K562 (cell line): ENCODE results near the gene FAM89B. TPM values are rescaled to one million over a fixed set of nuclear protein-coding genes. Genes with fewer than 3 reads are reported as not detected.

Experiments used
- ATAC-seq: fragments of 200-7000 bp; cut with Tn5 transposase; 3 replicates; pipeline ENCODE4 v1.9.1; 2020; ENCODE audit warnings: moderate library complexity
- BruUV-seq: library from RNA; stranded (reverse); fragments of 400-500 nt; replicated peaks from 2 replicates; lab custom pipeline; 2021; lab: Mats Ljungman, UMichigan
- CTCF ChIA-PET: fragments of 300-600 bp; formaldehyde crosslinking; extraction: SDS; loops from one replicate; lab custom pipeline; 2021; ENCODE audit warnings: low intra/inter-chr PET ratio; lab: Yijun Ruan, JAX
- POLR2A ChIA-PET: fragments of 300-600, 350-650 bp; sonication (Branson Sonifier 250); formaldehyde crosslinking; extraction: SDS; loops from one replicate; lab custom pipeline; 2021; ENCODE audit warnings: antibody characterized with exemption, inconsistent platforms; lab: Yijun Ruan, JAX
- DNase-seq, 4 experiments: peaks; one replicate each; pipeline versions ENCODE4 v3.0.0 to v3.0.0-alpha.2; 2011 to 2018; ENCODE audit warnings: low spot score in 3 of 4, mixed read lengths in 3 of 4; ENCODE audit errors: extremely low read depth in 1 of 4
- FAIRE-seq: peaks from 2 replicates; lab custom pipeline; 2011; peaks lifted over from hg19 to GRCh38; lab: Jason Lieb, UNC
- H2AFZ ChIP-seq: 2 replicates; pipeline ENCODE4 v1.6.0; 2011; ENCODE audit warnings: low read depth, low read length, control low read depth, inconsistent platforms
- H3K27ac ChIP-seq: fragments of 200-600 bp; 3 replicates; pipeline ENCODE4 v1.8.0; 2011; ENCODE audit warnings: low read depth, mild to moderate bottlenecking, control low read depth, inconsistent platforms, low read length, moderate library complexity, mixed read lengths; ENCODE audit errors: extremely low read depth
- H3K27me3 ChIP-seq, 2 experiments: fragments of 300-600 bp in 1 of 2; 2 replicates in 1 of 2; 3 replicates in 1 of 2; pipeline versions ENCODE4 v1.6.0 to v1.8.0; 2011; ENCODE audit warnings: inconsistent platforms in 2 of 2, low read length in 2 of 2, mild to moderate bottlenecking in 1 of 2, mixed read lengths in 1 of 2, moderate library complexity in 1 of 2; ENCODE audit not compliant: control insufficient read depth in 2 of 2, insufficient read depth in 2 of 2
- H3K36me3 ChIP-seq: fragments of 300-600 bp; 3 replicates; pipeline ENCODE4 v1.8.0; 2011; ENCODE audit warnings: mild to moderate bottlenecking, low read length, inconsistent platforms; ENCODE audit not compliant: control insufficient read depth, insufficient read depth
- H3K4me1 ChIP-seq, 2 experiments: fragments of 200-600 bp in 1 of 2; replicated peaks in 1 of 2; 2 replicates in 1 of 2; 3 replicates in 1 of 2; pipeline versions ENCODE4 v1.5.1 to v1.8.0; 2011; ENCODE audit warnings: inconsistent platforms in 2 of 2, low read length in 2 of 2, mild to moderate bottlenecking in 1 of 2, mixed read lengths in 1 of 2, moderate library complexity in 1 of 2; ENCODE audit not compliant: control insufficient read depth in 2 of 2, insufficient read depth in 2 of 2
- H3K4me2 ChIP-seq: 2 replicates; pipeline ENCODE4 v1.6.1; 2011; ENCODE audit warnings: low read length, control low read depth, inconsistent platforms, mixed read lengths; ENCODE audit not compliant: insufficient read depth
- H3K4me3 ChIP-seq: fragments of 200-600 bp; sonication (generic), shearing (Covaris generic); 2 replicates; pipeline ENCODE4 v1.5.1; 2016; ENCODE audit warnings: control low read depth, inconsistent platforms
- H3K79me2 ChIP-seq: fragments of 200-600 bp; 3 replicates; pipeline ENCODE4 v1.8.0; 2011; ENCODE audit warnings: low read length, inconsistent platforms; ENCODE audit not compliant: control insufficient read depth, insufficient read depth
- H3K9ac ChIP-seq, 2 experiments: 2 replicates each; pipeline versions ENCODE4 v1.6.0 to v1.6.1; 2011; ENCODE audit warnings: low read depth in 2 of 2, low read length in 2 of 2, control low read depth in 1 of 2, inconsistent platforms in 1 of 2, mild to moderate bottlenecking in 1 of 2, mixed read lengths in 1 of 2; ENCODE audit not compliant: insufficient read depth in 1 of 2
- H3K9me1 ChIP-seq: one replicate; pipeline ENCODE4 v1.6.0; 2011; ENCODE audit warnings: inconsistent platforms, mild to moderate bottlenecking, low read length, moderate library complexity; ENCODE audit not compliant: control insufficient read depth, insufficient read depth
- H3K9me3 ChIP-seq: replicated peaks from 2 replicates; pipeline ENCODE4 v1.5.1; 2011; ENCODE audit warnings: low read depth, low read length, inconsistent platforms; ENCODE audit not compliant: control insufficient read depth, insufficient read depth
- H4K20me1 ChIP-seq: replicated peaks from 2 replicates; pipeline ENCODE4 v1.6.1; 2011; ENCODE audit warnings: low read length, inconsistent platforms, mixed read lengths; ENCODE audit not compliant: control insufficient read depth, insufficient read depth
- ADNP ChIP-seq: fragments of 200-800 bp; sonication (Bioruptor generic); IDR thresholded peaks from 2 replicates; pipeline ENCODE4 v1.6.1; 2016; ENCODE audit warnings: missing genetic modification characterization, missing compliant biosample characterization
- ARID2 ChIP-seq: fragments of 450-650 bp; IDR thresholded peaks from 2 replicates; pipeline ENCODE4 v1.6.1; 2017; ENCODE audit warnings: antibody characterized with exemption, mild to moderate bottlenecking
- HDGF ChIP-seq: fragments of 450-650 bp; IDR thresholded peaks from 2 replicates; pipeline ENCODE4 v1.6.1; 2016
- HIVEP1 ChIP-seq: fragments of 250-450 bp; sonication (Bioruptor Pico); IDR thresholded peaks from 2 replicates; pipeline ENCODE4 v1.4.0; 2020; ENCODE audit warnings: mild to moderate bottlenecking
- MED1 ChIP-seq: sonication (generic); formaldehyde crosslinking; IDR thresholded peaks from 2 replicates; pipeline ENCODE4 v1.8.1; 2023; ENCODE audit warnings: missing genetic modification reagents, borderline replicate concordance
- MTA1 ChIP-seq: fragments of 450-650 bp; IDR thresholded peaks from 2 replicates; pipeline ENCODE4 v1.6.1; 2017; ENCODE audit warnings: borderline replicate concordance
- NCOA4 ChIP-seq: fragments of 450-650 bp; IDR thresholded peaks from 2 replicates; pipeline ENCODE4 v1.6.1; 2018; ENCODE audit warnings: mild to moderate bottlenecking; ENCODE audit not compliant: partially characterized antibody
- RBM17 ChIP-seq: fragments of 200-400 bp; formaldehyde crosslinking; IDR thresholded peaks from 2 replicates; pipeline ENCODE4 v1.6.1; 2017; ENCODE audit warnings: low read depth, mild to moderate bottlenecking, low read length, borderline replicate concordance
- RBM39 ChIP-seq: fragments of 200-400 bp; formaldehyde crosslinking; optimal IDR thresholded peaks from 2 replicates; pipeline ENCODE3; 2018; ENCODE audit warnings: low read depth, low read length
- SMARCC2 ChIP-seq: fragments of 450-650 bp; IDR thresholded peaks from 2 replicates; pipeline ENCODE4 v1.6.1; 2017; ENCODE audit warnings: antibody characterized with exemption, moderate library complexity, mild to moderate bottlenecking, low read depth
- XRCC5 ChIP-seq: fragments of 200-400 bp; formaldehyde crosslinking; IDR thresholded peaks from 2 replicates; pipeline ENCODE4 v1.6.1; 2017; ENCODE audit warnings: low read depth, mild to moderate bottlenecking, low read length
- ZEB2 ChIP-seq: fragments of 450-650 bp; IDR thresholded peaks from 2 replicates; pipeline ENCODE4 v1.6.1; 2016
- ZNF23 ChIP-seq: fragments of 250-450 bp; sonication (Bioruptor Pico); IDR thresholded peaks from 2 replicates; pipeline ENCODE4 v1.4.0; 2020; ENCODE audit warnings: mild to moderate bottlenecking
- ZNF79 ChIP-seq: fragments of 250-450 bp; sonication (Bioruptor Pico); IDR thresholded peaks from 2 replicates; pipeline ENCODE4 v1.4.0; 2020; ENCODE audit warnings: low read depth, mild to moderate bottlenecking, moderate library complexity
- WGBS: fragments of 100-300 bp; shearing (Covaris generic); methylation state at CpG from one replicate; pipeline ENCODE4 v1.1.6; 2016; ENCODE audit warnings: low coverage, mixed read lengths; ENCODE audit not compliant: insufficient coverage; ENCODE audit errors: missing lambda C conversion rate; 5-methylcytosine and 5-hydroxymethylcytosine counted together
- in situ Hi-C: fragments of 300-500 bp; cut with MboI; formaldehyde crosslinking; loops from 4 replicates; pipeline ENCODE4 v1.15.0; 2018; ENCODE audit warnings: inconsistent platforms, mixed read lengths
- intact Hi-C: fragments of 100-400 bp; cut with micrococcal nuclease; formaldehyde crosslinking; loops from 2 replicates; pipeline ENCODE4 v1.14.2; 2022
- polyA plus RNA-seq, 8 experiments: library from polyadenylated mRNA; depleted of rRNA in 4 of 8; stranded (reverse) in 5 of 8; unstranded in 3 of 8; fragments of >200 nt; fragmentation: Nextera tagmentation in 2 of 8; fragmentation: Illumina TruSeq in 1 of 8; extraction: Ambion mirVana in 2 of 8; extraction: Trizol in 1 of 8; gene quantifications; 2 replicates each; pipeline versions ENCODE4 v1.2.1 to v1.2.3, GENCODE V29; 2011 to 2014; ENCODE audit warnings: inconsistent platforms in 1 of 8, missing spikeins in 1 of 8
- total RNA-seq, 7 experiments: library from RNA; depleted of rRNA in 6 of 7; stranded (reverse); fragments of >200 nt in 6 of 7; fragmentation: Illumina TruSeq in 2 of 7; extraction: Trizol in 2 of 7; gene quantifications; 2 replicates each; pipeline versions ENCODE4 v1.2.1 to v1.2.3, GENCODE V29; 2011 to 2021; ENCODE audit warnings: low replicate concordance in 1 of 7
- TF ChIP-seq, protein P1 (sequence below): fragments of 450-650 bp; IDR thresholded peaks from one replicate; pipeline ENCODE4 v1.6.1; 2018; ENCODE audit warnings: mild to moderate bottlenecking, moderate library complexity; ENCODE audit not compliant: partially characterized antibody

Gene FAM89B
- total and polyA plus RNA-seq, 9 of the 15 experiments (the other 6 are each of a cell fraction or from before 2014, with no cell fraction given) = 0.32 to 27.6 (median 11.9) TPM

DNA sequence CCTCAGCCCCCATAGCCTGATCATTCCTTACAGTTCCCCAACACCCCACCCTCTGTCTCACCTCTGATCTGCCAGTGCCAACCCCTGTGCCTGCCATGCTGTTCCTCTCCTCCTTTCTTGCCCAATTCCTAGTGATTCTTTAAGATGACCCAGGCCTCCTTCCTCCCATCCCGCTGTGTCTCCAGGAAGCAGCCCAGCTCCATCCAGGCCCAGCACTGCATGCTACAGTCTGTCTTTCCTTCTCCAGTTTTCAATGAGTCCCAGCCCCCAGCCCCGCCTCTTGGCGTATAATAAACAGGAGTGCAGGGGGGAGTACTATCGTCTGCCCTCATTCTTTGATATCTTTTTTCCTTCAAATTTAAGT lies 26.5 kb upstream of the FAM89B start:
- peak overlapping the region; percentile 79 for H3K4me2 ChIP-seq

GRCh38 chr11:65546217-65546958 lies 25.9 kb upstream of the FAM89B start:
- Histone ChIP-seq H3K9me1 (no peaks in the 10 kb centered on the region), H4K20me1 (0 out of 2 replicates have a peak, but pooled peaks cover 2% of the 10 kb centered on the region), H3K4me1 (peaks cover 20 to 51% of the 10 kb centered on the region in 2 experiments), H3K27me3 (no peaks in the 10 kb centered on the region), H3K27ac (peak overlapping the region; percentile 62; the same call in 1 of the 3 replicates), H2AFZ (peak overlapping the region; percentile 97), H3K9me3 (no peaks in the 10 kb centered on the region), H3K79me2 (no peaks in the 10 kb centered on the region), H3K36me3 (no peaks in the 10 kb centered on the region), H3K4me3 (peak overlapping the region; percentile 67), H3K4me2 (peak overlapping the region; percentile 79), H3K9ac (peak overlapping the region; percentile 57 to 90)
- FAIRE-seq (peak; percentile 67), DNase-seq (peak; percentile 95 to 98 (median 98)), ATAC-seq (peak; percentile 90)
- TSS peak; percentile 65 for BruUV-seq
- POLR2A ChIA-PET = interaction anchor here (0.7 to 1.8 kb wide), 5 partner anchors 9 to 122 kb away, joined by 3 to 10 read pairs (median 4); partner anchors contain the start of gene MALAT1
- WGBS = 2% methylated on average over 47 of the region's 64 CpGs
- in situ Hi-C loops (no loop called here), intact Hi-C loops (loop anchor here (10.0 kb wide), 1 partner anchor 268 kb away; no protein-coding TSS in a partner anchor)
- CTCF ChIA-PET = interaction anchor here (1.2 kb wide), 1 partner anchor 25 kb away, joined by 3 read pairs; no protein-coding TSS in a partner anchor
- TF ChIP-seq SMARCC2 (no peak), NCOA4 (no peak), RBM39 (no peak), ADNP (no peak), HIVEP1 (CRISPR knock-in tag) (no peak), ARID2 (no peak), ZEB2 (0 out of 2 replicates have a peak, but pooled peaks have one; percentile 30), ZNF79 (CRISPR knock-in tag) (no peak), ZNF23 (CRISPR knock-in tag) (no peak), MTA1 (no peak), RBM17 (no peak), XRCC5 (no peak)
- TF ChIP-seq, protein P1, sequence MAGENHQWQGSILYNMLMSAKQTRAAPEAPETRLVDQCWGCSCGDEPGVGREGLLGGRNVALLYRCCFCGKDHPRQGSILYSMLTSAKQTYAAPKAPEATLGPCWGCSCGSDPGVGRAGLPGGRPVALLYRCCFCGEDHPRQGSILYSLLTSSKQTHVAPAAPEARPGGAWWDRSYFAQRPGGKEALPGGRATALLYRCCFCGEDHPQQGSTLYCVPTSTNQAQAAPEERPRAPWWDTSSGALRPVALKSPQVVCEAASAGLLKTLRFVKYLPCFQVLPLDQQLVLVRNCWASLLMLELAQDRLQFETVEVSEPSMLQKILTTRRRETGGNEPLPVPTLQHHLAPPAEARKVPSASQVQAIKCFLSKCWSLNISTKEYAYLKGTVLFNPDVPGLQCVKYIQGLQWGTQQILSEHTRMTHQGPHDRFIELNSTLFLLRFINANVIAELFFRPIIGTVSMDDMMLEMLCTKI = no peak

More for the DNA sequence above, 26.5 kb upstream of the FAM89B start:
- TF ChIP-seq HDGF (0 out of 2 replicates have a peak, but pooled peaks have one; percentile 27), MED1 (CRISPR knock-in tag) (no peak)
- TF ChIP-seq, all 486 proteins: peak for 1
- no peaks in the 10 kb centered on the region for H3K9me1 ChIP-seq
- peak overlapping the region; percentile 62; the same call in 1 of the 3 replicates for H3K27ac ChIP-seq
- DNase-seq (no peak), ATAC-seq (peak; percentile 9; the same call in 1 of the 3 replicates), FAIRE-seq (peak; percentile 19)
- no TSS peak for BruUV-seq
- 28% methylated on average over 4 of the region's 4 CpGs for WGBS
- POLR2A ChIA-PET = interaction anchor here (1.1 to 1.8 kb wide), 2 partner anchors 46 to 122 kb away, joined by 3 to 10 read pairs; partner anchors contain the start of gene MALAT1
- H4K20me1 ChIP-seq = no peaks in the 10 kb centered on the region
- CTCF ChIA-PET = interaction anchor here (1.2 kb wide), 1 partner anchor 26 kb away, joined by 3 read pairs; no protein-coding TSS in a partner anchor
- peaks cover 20 to 51% of the 10 kb centered on the region in 2 experiments for H3K4me1 ChIP-seq
- H3K4me3 ChIP-seq = peak overlapping the region; percentile 67
- no peaks in the 10 kb centered on the region for H3K27me3 ChIP-seq
- H3K9ac ChIP-seq = peak overlapping the region; percentile 57 to 90; a peak in 3 of 4 replicates
- H3K79me2 ChIP-seq = no peaks in the 10 kb centered on the region
- H3K36me3 ChIP-seq = no peaks in the 10 kb centered on the region
- H3K9me3 ChIP-seq = no peaks in the 10 kb centered on the region
- intact Hi-C loops (loop anchor here (10.0 kb wide), 1 partner anchor 269 kb away; no protein-coding TSS in a partner anchor), in situ Hi-C loops (no loop called here)
- peak overlapping the region; percentile 97; the same call in 1 of the 2 replicates for H2AFZ ChIP-seq
